Cerebellar nuclear complex (tissue), 1 donor: Measurements from ENCODE around the gene TRIM56.
"Not testable (repeated sequence)": the region's sequence is repeated elsewhere in the genome, so short reads cannot be mapped to it uniquely, and the experiment has no call there.

Experiments
- DNase-seq, 2 experiments: peaks; one replicate each; lab custom pipeline; 2025; lab: John Stamatoyannopoulos, UW

The TRIM56 gene

GRCh38 chr7:101092266-101092905 is 7.1 kb downstream of the TRIM56 start:
- not testable (repeated sequence) for DNase-seq

- DNase-seq = no peak
Measured at GRCh38 chr7:101093906-101094305, 8.6 kb downstream of the TRIM56 start.

- DNase-seq = no peak
Measured at GRCh38 chr7:101094376-101094775, 9.1 kb downstream of the TRIM56 start.

- no peak for DNase-seq
Measured at GRCh38 chr7:101094791-101095375, 9.6 kb downstream of the TRIM56 start.

GRCh38 chr7:101096331-101096956 is 11.2 kb downstream of the TRIM56 start:
- no peak for DNase-seq

- no peak for DNase-seq
Measured at GRCh38 chr7:101096957-101097347, 11.7 kb downstream of the TRIM56 start.

GRCh38 chr7:101097561-101097960 is 12.3 kb downstream of the TRIM56 start:
- DNase-seq = no peak

GRCh38 chr7:101099969-101100781 is 14.9 kb downstream of the TRIM56 start:
- peak in 1 of 2 experiments; percentile 2 for DNase-seq

- no peak for DNase-seq
Measured at GRCh38 chr7:101100858-101101847, 15.9 kb downstream of the TRIM56 start.

- no peak for DNase-seq
Measured at GRCh38 chr7:101102026-101102425, 16.7 kb downstream of the TRIM56 start.

GRCh38 chr7:101103701-101104100 is 18.4 kb downstream of the TRIM56 start:
- DNase-seq = not testable (repeated sequence)

GRCh38 chr7:101104193-101104713 is 19.0 kb downstream of the TRIM56 start:
- no peak for DNase-seq

GRCh38 chr7:101104799-101105198 is 19.5 kb downstream of the TRIM56 start:
- DNase-seq = no peak

GRCh38 chr7:101105248-101105647 is 20.0 kb downstream of the TRIM56 start:
- not testable (repeated sequence) for DNase-seq

GRCh38 chr7:101106386-101106785 is 21.1 kb downstream of the TRIM56 start:
- DNase-seq = no peak

GRCh38 chr7:101108330-101108857 is 23.1 kb downstream of the TRIM56 start:
- no peak for DNase-seq

- DNase-seq = no peak
Measured at GRCh38 chr7:101108961-101109360, 23.7 kb downstream of the TRIM56 start.

GRCh38 chr7:101109368-101109767 is 24.1 kb downstream of the TRIM56 start:
- no peak for DNase-seq

- DNase-seq = no peak
Measured at GRCh38 chr7:101111261-101111660, 26.0 kb downstream of the TRIM56 start.

GRCh38 chr7:101112233-101112632 is 27.0 kb downstream of the TRIM56 start:
- no peak for DNase-seq

GRCh38 chr7:101113140-101113539 is 27.9 kb downstream of the TRIM56 start:
- not testable (repeated sequence) for DNase-seq
